ENCODE measurements around the gene ASTN2.
"Not testable (repeated sequence)": the region's sequence is repeated elsewhere in the genome, so short reads cannot be mapped to it uniquely, and the experiment has no call there.

The ASTN2 gene

DNA sequence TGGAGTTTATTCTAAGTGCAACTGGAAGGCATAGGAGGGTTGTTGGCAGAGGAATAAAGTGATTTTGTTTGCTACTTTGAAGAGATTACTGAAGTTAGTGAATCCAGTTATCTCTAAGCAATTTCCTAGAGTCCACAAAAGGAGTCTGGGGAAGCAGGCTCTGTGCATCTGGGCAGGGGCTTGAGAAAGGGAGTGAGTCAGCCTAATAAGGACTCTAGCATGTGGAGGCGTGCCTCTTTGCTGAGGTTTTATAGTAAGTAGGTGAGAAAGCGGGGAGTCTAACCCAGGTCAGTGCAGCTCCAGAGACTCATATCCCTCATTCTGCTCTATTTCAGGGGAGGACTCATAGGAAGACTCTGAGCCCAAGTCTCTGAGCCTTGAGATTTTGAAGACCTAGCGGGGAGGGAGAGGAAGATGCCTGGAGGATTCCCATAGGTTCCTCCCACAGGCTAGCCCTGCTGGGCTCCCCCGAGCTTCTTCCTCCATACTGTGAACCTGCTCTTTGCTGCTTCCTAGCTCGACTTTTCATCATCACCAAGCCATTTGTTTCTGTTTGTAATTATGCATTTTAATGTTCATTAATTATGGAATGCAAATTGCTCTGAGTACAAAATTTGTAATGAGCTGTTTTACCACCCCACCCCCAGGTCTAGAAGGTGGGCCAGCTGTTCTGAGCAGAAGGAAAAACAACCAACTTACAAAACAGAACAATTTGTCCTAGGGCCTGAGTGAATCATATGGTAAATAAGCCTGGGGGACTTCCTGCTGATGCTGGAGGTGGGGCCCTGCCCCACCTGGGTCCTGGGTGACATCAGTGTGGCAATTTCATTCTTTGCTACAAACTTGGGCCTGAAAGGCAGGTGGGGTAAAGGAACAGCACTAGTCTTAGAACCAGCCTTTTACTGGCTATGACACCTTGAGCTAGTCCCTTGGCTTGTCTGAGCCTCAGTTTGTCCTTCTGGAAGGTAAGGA is 577.6 kb downstream of the ASTN2 start:
- in situ Hi-C loops (cut with HindIII; ENCODE audit: low sequenced_read_pairs) = no loop called here

DNA sequence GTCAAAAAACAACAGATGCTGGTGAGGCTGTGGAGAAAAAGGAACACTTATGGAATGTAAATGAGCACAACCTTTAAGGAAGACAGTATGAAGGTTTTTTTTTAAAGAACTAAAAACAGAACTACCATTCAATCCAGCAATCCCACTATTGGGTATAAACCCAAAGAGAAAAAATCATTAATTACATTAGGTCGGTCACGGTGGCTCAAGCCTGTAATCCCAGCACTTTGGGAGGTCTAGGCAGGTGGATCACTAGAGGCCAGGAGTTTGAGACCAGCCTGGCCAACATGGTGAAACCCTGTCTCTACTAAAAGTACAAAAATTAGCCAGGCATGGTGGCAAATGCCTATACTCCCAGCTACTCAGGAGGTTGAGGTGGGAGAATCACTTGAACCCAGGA is 584.5 kb downstream of the ASTN2 start:
- in situ Hi-C loops (cut with HindIII; ENCODE audit: low sequenced_read_pairs) = not testable (repeated sequence)

- in situ Hi-C loops (cut with HindIII; ENCODE audit: low sequenced_read_pairs) = no loop called here
Observed at GRCh38 chr9:116821633-116822229, 593.1 kb downstream of the ASTN2 start.

- in situ Hi-C loops (cut with HindIII; ENCODE audit: low sequenced_read_pairs) = no loop called here
Observed at GRCh38 chr9:116819116-116819515, 595.7 kb downstream of the ASTN2 start.

- in situ Hi-C loops (cut with HindIII; ENCODE audit: low sequenced_read_pairs) = no loop called here
Observed at GRCh38 chr9:116817762-116818161, 597.1 kb downstream of the ASTN2 start.

- in situ Hi-C loops (cut with HindIII; ENCODE audit: low sequenced_read_pairs) = no loop called here
Observed at GRCh38 chr9:116816484-116816883, 598.4 kb downstream of the ASTN2 start.

DNA sequence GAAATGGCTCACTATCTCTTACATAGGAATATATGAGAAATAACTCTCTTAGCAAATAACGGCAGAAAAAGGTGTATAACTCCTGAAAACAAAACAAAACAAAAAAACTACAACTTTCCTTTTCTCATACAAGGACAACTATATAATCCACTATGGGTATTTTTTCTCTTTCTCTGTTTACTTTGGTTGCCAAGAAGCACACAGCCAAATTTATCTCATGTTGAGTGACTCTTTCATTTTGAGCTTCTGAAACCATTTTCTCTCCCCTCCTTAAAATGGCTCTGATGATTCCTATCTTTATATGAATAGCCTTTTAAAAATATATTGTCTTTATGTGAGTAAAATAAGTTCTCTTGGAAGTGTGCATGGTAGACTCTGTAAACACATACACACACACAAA is 599.0 kb downstream of the ASTN2 start:
- in situ Hi-C loops (cut with HindIII; ENCODE audit: low sequenced_read_pairs) = no loop called here

DNA sequence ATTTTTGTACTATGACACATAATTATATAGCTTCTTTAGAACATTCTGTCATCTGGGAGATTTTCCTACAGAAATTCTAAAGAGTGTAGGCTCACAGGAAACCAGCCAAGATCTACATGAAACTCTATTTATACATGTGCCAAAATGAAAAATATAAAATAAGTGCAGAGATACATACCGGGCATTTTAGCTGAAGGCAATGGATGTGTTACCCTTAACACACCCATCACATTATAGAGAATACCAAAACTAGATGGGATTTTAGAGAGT is 601.9 kb downstream of the ASTN2 start:
- in situ Hi-C loops (cut with HindIII; ENCODE audit: low sequenced_read_pairs) = no loop called here

DNA sequence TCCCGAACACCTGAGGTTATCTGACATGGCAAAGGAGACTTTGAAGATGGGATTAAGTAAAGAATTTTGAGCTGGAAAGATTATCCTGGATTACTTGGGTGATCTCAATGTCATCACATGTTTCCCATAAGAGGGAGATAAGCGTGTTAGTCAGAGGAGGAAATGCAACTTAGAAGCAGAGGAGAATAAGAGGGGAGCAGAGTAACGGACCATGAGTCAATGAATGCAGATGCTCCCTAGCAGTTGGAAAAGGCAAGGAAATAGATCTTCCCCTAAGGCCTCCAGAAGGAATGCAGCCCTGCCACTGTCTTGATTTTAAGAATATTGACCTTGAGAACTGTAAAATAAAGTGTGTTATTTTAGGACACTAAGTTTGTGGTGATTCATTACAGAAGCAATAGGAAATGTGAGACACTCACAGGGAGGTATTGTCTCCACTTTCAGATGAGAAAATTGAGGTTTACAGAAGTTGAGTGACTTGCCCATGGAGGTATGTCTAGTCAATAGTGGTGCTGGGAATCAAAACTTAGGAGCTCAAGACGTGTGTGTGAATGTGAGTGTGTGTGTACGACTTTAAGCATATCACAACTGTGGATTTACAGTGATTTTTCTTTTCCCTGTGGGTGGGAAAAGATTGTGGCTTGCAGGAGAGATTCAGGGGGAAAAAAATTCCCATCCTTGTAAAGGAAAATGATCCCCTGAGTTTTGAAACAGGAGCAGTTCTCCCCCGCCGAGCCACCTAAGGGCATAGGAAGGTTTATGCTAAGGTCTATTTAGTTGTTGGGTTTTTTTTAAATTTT is 602.4 kb downstream of the ASTN2 start:
- in situ Hi-C loops (cut with HindIII; ENCODE audit: low sequenced_read_pairs) = no loop called here

DNA sequence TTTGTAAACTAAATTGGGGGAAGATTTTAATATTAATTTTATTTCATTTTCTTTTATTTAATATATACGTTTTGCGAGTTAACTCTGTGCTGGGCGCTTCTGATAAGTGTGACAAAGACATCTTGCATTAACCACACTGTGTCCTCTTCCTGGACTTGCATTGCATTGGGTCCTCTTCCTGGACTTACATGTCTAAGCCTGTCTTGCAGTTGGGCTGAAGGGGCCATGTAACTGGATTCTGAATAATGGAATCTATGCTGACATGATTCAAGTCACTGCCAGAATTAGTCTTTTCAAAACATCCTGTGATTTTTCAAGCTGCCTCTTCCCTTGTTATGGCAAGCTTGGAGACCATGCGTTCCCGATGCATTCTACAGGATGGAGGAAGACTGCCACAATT is 605.2 kb downstream of the ASTN2 start:
- in situ Hi-C loops (cut with HindIII; ENCODE audit: low sequenced_read_pairs) = no loop called here

- in situ Hi-C loops (cut with HindIII; ENCODE audit: low sequenced_read_pairs) = no loop called here
Observed at GRCh38 chr9:116806075-116806474, 608.8 kb downstream of the ASTN2 start.

- in situ Hi-C loops (cut with HindIII; ENCODE audit: low sequenced_read_pairs) = no loop called here
Observed at GRCh38 chr9:116800885-116801284, 614.0 kb downstream of the ASTN2 start.

GRCh38 chr9:116800074-116800473 is 614.8 kb downstream of the ASTN2 start:
- in situ Hi-C loops (cut with HindIII; ENCODE audit: low sequenced_read_pairs) = no loop called here

DNA sequence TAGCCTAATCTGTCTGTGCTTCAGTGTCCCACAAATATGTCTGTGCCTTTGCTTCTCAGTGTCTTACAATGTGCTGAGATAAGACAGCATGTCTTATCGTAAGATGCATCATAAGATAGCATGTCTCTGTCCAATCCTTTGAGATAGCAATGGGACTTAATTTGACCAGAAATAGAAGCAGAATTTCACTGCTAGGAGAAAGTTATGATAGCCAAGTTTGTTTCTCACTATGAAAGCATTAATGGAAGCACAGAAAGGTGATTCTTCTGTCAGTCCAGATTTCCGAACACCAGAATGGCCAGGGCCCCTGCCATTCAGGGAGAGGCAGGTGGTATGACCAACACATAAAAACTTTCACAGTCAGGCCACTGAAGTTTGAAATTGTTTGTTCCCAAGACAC is 616.3 kb downstream of the ASTN2 start:
- in situ Hi-C loops (cut with HindIII; ENCODE audit: low sequenced_read_pairs) = no loop called here

DNA sequence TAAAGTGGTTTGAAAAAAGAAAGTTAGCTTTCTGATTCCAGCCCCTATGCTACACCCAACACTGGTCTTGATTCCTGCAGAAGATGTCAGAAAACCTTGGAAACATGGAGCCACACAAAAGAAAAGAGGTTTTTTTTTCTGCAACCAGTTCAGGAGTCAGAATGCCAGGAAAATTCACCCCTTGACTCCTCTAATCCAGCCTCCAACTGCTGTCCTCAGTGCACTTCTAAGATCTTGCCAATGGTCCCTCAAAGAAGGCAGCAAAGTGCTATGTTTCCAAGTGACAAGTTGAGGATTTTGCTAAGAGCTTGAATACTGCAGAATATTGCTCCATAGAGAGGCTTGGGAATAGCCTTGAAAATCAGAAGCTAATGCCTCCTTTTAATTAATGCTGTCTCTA is 617.6 kb downstream of the ASTN2 start:
- in situ Hi-C loops (cut with HindIII; ENCODE audit: low sequenced_read_pairs) = no loop called here

- in situ Hi-C loops (cut with HindIII; ENCODE audit: low sequenced_read_pairs) = no loop called here
Observed at GRCh38 chr9:116796669-116797068, 618.2 kb downstream of the ASTN2 start.

DNA sequence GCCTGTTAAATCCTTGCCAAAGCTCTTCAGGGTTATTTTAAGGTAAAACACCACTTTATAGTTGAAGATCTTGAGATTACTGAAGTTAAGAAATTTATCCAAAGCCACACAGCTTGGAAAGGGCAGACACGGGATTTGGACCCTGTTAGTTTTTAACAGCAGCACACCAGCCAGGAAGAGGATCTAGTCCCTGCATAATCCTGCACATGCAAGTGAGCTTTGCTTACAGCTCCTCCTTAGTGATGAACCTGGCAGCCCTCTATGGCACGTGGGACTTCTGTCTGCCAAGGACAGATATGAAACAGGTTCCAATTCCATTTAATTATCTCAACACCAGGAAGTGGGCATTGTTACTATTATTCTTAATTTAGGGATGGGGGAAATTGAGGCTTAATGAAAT is 619.0 kb downstream of the ASTN2 start:
- in situ Hi-C loops (cut with HindIII; ENCODE audit: low sequenced_read_pairs) = no loop called here

DNA sequence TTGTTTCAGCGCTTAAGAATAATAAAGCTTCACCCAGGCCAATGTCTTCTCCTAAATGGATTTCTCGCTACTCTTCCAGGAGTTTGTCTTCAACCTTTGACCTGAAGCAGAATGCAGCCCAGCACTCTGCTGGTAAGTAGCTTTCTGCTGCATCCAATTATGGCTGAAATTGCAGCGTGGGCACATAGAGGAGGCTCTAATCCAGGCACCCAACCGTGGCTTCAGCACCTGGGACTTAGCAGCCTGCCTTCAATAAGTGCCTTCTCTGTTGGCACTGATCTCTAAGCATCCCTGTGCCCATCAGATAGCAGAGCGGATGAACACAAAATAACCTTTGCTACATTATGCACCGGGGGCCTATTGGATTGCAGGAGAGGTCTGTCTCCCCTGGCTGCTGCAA is 622.6 kb downstream of the ASTN2 start:
- in situ Hi-C loops (cut with HindIII; ENCODE audit: low sequenced_read_pairs) = no loop called here

DNA sequence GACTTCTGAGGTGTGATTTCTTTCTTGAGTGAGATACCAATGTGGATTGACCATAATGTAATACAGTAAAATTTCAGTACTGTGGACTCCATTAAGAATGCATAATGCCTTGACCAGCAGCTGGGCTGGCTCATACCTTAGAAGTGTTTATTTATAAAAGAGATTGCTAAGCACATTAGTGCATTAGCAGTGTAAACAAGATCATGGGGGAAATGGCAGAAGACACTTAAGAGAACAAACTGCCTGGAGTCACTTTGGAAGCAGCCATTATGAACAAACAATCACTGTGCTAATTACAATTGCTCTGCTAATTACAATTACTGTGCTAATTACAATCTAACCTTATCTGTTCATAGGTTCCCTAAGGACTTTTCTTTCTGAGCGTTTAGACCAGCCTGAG is 623.5 kb downstream of the ASTN2 start:
- in situ Hi-C loops (cut with HindIII; ENCODE audit: low sequenced_read_pairs) = no loop called here

DNA sequence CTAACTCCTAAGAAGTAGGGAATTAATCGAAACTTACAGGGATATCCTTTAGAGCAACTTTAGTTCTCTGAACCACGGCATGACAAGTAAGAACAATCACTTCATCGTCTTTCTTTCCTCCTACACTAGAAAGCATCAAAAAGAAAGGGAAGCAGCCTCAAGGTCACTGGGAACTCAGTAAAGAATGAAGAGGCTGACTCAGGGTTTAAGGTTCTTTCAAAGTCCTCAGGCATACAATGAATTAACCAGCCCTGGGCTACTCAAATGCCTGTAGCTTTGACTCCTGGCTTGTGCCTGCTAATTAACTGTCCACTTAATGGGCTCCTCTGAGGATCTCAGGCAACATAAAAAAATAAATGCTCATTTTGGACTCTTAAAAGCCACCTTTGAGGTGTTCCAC is 625.8 kb downstream of the ASTN2 start:
- in situ Hi-C loops (cut with HindIII; ENCODE audit: low sequenced_read_pairs) = no loop called here

DNA sequence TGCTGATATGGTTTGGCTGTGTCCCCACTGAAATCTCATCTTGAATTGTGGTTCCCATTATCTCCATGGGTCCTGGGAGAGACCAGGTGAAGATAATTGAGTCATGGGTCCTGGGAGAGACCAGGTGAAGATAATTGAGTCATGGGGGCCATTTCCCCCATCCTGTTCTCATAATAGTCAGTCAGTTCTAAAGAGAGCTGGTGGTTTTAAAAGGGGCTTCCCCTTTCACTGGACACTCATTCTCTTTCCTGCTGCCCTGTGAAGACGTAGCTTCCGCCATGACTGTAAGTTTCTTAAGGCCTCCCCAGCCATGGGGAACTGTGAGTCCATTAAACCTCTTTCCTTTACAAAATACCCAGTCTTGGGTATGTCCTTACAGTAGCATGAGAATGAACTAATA is 628.1 kb downstream of the ASTN2 start:
- in situ Hi-C loops (cut with HindIII; ENCODE audit: low sequenced_read_pairs) = no loop called here

DNA sequence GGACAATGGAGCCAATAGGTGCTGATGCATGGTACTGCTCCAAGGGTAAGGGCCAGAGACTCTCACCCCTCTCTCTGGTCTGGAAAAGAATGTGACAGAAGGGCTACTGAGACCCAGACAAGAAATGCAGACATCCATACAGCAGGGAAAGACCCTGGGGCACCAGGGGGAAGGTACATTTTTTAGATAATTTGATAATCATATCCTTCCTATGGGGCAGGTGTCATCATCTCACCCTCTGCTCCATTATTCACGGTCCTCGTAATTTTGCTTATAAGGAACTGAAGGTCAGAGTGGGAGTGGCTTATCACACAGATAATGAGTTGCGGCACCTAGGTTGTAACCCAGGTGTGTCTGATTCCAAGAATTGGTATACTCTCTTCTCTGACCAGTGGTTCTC is 637.7 kb downstream of the ASTN2 start:
- in situ Hi-C loops (cut with HindIII; ENCODE audit: low sequenced_read_pairs) = no loop called here

Data from endothelial cell of hepatic sinusoid (primary cell).